Measurements from ENCODE around the gene KATNBL1. TPM values are rescaled to one million over a fixed set of nuclear protein-coding genes. Genes with fewer than 3 reads are reported as not detected.

Gene KATNBL1
- total and polyA plus RNA-seq, 2 experiments from 2014 or later, result 68.2 to 96.1 TPM

DNA sequence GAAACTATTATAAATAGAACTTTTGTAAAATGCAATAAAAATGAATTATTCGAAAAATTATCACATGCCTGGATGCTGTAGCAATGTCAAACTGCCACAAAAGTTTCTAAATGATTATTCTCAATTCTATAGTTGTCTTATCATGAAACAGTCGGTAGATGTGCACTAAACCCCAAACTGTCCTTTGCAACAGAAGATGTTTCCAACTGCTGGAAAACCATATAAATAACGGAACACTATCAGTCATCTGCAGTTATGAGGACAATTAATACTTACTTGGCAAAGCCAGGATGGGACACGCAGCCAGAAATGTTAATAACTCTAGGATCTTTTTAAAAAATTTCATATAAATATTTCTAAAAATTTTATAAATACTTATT, 32.4 kb upstream of the KATNBL1 start (continued):
- TF ChIP-seq, protein P1, sequence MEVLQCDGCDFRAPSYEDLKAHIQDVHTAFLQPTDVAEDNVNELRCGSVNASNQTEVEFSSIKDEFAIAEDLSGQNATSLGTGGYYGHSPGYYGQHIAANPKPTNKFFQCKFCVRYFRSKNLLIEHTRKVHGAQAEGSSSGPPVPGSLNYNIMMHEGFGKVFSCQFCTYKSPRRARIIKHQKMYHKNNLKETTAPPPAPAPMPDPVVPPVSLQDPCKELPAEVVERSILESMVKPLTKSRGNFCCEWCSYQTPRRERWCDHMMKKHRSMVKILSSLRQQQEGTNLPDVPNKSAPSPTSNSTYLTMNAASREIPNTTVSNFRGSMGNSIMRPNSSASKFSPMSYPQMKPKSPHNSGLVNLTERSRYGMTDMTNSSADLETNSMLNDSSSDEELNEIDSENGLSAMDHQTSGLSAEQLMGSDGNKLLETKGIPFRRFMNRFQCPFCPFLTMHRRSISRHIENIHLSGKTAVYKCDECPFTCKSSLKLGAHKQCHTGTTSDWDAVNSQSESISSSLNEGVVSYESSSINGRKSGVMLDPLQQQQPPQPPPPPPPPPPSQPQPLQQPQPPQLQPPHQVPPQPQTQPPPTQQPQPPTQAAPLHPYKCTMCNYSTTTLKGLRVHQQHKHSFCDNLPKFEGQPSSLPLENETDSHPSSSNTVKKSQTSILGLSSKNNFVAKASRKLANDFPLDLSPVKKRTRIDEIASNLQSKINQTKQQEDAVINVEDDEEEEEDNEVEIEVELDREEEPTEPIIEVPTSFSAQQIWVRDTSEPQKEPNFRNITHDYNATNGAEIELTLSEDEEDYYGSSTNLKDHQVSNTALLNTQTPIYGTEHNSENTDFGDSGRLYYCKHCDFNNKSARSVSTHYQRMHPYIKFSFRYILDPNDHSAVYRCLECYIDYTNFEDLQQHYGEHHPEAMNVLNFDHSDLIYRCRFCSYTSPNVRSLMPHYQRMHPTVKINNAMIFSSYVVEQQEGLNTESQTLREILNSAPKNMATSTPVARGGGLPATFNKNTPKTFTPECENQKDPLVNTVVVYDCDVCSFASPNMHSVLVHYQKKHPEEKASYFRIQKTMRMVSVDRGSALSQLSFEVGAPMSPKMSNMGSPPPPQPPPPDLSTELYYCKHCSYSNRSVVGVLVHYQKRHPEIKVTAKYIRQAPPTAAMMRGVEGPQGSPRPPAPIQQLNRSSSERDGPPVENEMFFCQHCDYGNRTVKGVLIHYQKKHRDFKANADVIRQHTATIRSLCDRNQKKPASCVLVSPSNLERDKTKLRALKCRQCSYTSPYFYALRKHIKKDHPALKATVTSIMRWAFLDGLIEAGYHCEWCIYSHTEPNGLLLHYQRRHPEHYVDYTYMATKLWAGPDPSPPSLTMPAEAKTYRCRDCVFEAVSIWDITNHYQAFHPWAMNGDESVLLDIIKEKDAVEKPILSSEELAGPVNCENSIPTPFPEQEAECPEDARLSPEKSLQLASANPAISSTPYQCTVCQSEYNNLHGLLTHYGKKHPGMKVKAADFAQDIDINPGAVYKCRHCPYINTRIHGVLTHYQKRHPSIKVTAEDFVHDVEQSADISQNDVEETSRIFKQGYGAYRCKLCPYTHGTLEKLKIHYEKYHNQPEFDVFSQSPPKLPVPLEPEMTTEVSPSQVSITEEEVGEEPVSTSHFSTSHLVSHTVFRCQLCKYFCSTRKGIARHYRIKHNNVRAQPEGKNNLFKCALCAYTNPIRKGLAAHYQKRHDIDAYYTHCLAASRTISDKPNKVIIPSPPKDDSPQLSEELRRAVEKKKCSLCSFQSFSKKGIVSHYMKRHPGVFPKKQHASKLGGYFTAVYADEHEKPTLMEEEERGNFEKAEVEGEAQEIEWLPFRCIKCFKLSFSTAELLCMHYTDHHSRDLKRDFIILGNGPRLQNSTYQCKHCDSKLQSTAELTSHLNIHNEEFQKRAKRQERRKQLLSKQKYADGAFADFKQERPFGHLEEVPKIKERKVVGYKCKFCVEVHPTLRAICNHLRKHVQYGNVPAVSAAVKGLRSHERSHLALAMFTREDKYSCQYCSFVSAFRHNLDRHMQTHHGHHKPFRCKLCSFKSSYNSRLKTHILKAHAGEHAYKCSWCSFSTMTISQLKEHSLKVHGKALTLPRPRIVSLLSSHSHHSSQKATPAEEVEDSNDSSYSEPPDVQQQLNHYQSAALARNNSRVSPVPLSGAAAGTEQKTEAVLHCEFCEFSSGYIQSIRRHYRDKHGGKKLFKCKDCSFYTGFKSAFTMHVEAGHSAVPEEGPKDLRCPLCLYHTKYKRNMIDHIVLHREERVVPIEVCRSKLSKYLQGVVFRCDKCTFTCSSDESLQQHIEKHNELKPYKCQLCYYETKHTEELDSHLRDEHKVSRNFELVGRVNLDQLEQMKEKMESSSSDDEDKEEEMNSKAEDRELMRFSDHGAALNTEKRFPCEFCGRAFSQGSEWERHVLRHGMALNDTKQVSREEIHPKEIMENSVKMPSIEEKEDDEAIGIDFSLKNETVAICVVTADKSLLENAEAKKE (CRISPR knock-in tag; IDR thresholded peaks at IDR 0.05), result no peak
- TF ChIP-seq, protein P2, sequence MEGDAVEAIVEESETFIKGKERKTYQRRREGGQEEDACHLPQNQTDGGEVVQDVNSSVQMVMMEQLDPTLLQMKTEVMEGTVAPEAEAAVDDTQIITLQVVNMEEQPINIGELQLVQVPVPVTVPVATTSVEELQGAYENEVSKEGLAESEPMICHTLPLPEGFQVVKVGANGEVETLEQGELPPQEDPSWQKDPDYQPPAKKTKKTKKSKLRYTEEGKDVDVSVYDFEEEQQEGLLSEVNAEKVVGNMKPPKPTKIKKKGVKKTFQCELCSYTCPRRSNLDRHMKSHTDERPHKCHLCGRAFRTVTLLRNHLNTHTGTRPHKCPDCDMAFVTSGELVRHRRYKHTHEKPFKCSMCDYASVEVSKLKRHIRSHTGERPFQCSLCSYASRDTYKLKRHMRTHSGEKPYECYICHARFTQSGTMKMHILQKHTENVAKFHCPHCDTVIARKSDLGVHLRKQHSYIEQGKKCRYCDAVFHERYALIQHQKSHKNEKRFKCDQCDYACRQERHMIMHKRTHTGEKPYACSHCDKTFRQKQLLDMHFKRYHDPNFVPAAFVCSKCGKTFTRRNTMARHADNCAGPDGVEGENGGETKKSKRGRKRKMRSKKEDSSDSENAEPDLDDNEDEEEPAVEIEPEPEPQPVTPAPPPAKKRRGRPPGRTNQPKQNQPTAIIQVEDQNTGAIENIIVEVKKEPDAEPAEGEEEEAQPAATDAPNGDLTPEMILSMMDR (conservative IDR thresholded peaks at IDR 0.05; ENCODE audit: low read depth in 2 of 2), result no peak
- TF ChIP-seq, protein P3, sequence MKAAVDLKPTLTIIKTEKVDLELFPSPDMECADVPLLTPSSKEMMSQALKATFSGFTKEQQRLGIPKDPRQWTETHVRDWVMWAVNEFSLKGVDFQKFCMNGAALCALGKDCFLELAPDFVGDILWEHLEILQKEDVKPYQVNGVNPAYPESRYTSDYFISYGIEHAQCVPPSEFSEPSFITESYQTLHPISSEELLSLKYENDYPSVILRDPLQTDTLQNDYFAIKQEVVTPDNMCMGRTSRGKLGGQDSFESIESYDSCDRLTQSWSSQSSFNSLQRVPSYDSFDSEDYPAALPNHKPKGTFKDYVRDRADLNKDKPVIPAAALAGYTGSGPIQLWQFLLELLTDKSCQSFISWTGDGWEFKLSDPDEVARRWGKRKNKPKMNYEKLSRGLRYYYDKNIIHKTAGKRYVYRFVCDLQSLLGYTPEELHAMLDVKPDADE (IDR thresholded peaks at IDR 0.05), result no peak
- TF ChIP-seq JUNB (IDR thresholded peaks at IDR 0.05; ENCODE audit: unreplicated experiment) (no peak), CREB1 (CRISPR knock-in tag; IDR thresholded peaks at IDR 0.05; ENCODE audit: low read depth) (no peak)
